OCI-LY3 (cell line): Measurements from ENCODE around the gene VGLL4.

Source experiments
- EZH2phosphoT487 ChIP-seq: fragments of 200-600 bp; shearing (Covaris generic); IDR thresholded peaks from 2 replicates; pipeline ENCODE4 v1.6.1; 2018; ENCODE audit warnings: antibody characterized with exemption, mixed run types, low read depth
- TF ChIP-seq, protein P1 (sequence below): fragments of 200-600, 300-600 bp; sonication (generic); IDR thresholded peaks from 2 replicates; pipeline ENCODE4 v1.5.1; 2014; ENCODE audit warnings: antibody characterized with exemption, low read length, low read depth

DNA sequence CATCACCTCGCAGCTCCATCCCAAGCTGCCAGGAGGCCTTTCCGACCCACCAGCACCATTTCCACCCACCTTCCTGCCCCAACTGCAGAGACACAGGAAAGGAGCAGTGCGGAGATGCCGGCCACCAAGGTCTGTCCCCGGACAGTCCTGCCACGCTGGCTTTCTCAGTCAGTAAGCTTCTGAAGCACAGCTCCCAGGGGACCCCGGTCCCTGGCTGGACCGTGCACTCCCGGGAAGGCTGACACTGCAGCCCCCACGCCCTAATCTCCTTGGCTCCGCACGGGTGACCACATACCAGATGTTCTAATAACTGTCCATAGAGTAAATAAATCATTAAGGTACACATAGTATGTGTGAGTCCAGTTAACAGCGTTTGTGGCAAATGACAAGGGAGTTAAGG, 73.5 kb downstream of the VGLL4 start:
- TF ChIP-seq, protein P1, sequence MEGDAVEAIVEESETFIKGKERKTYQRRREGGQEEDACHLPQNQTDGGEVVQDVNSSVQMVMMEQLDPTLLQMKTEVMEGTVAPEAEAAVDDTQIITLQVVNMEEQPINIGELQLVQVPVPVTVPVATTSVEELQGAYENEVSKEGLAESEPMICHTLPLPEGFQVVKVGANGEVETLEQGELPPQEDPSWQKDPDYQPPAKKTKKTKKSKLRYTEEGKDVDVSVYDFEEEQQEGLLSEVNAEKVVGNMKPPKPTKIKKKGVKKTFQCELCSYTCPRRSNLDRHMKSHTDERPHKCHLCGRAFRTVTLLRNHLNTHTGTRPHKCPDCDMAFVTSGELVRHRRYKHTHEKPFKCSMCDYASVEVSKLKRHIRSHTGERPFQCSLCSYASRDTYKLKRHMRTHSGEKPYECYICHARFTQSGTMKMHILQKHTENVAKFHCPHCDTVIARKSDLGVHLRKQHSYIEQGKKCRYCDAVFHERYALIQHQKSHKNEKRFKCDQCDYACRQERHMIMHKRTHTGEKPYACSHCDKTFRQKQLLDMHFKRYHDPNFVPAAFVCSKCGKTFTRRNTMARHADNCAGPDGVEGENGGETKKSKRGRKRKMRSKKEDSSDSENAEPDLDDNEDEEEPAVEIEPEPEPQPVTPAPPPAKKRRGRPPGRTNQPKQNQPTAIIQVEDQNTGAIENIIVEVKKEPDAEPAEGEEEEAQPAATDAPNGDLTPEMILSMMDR, result no peak
- no peak for TF ChIP-seq EZH2phosphoT487
